GM21529 (cell line): ENCODE measurements around the gene TAF11L14.
"Not testable (repeated sequence)": the region's sequence is repeated elsewhere in the genome, so short reads cannot be mapped to it uniquely, and the experiment has no call there.

ENCODE experiments used
- ATAC-seq: cut with Tn5 transposase; IDR thresholded peaks from one replicate; pipeline ENCODE4 v1.9.1; 2021; ENCODE audit not compliant: unreplicated experiment

Gene TAF11L14

DNA sequence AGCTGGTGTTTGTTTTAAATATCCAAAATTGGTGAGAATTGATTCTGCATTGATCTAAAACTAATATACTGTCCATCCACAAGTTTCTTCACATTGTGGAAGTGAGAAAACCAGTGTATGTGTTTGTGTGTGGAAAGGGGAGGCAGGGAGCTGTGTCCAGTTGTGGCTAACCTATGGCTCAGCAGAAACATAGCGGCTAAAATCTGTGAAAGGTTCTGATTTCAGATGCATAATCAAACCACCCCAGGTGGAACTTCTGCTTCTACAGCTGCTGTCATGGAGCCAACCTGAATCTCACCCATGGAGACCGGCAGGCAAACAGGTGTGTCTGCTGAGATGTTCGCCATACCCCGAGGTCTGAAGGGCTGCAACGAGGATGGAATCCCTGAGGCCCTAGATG is at the start of gene TAF11L14:
Gene TAF11L14, plus strand, starts transcription at position 301 of the 400 bp plus-strand sequence.
- ATAC-seq: no peak

DNA sequence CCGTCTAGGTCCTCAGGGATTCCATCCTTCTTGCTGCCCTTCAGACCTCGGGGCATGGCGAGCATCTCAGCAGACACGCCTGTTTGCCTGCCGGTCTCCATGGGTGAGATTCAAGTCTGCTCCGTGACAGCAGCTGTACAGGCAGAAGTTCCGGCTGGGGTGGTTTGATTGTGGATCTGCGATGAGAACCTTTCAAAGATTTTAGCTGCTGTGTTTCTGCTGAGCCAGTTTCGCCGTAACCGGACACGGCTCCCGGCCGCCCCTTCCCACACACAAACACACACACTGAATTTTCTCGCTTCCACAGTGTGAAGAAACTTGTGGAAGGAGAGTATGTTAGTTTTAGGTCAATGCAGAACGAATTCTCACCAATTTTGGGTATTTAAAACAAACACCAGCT is 48.6 kb upstream of the TAF11L14 start, which contains the start of gene TAF11L7:
Gene TAF11L7, minus strand, starts transcription at position 101 of the 400 bp plus-strand sequence.
- ATAC-seq: not testable (repeated sequence)

DNA sequence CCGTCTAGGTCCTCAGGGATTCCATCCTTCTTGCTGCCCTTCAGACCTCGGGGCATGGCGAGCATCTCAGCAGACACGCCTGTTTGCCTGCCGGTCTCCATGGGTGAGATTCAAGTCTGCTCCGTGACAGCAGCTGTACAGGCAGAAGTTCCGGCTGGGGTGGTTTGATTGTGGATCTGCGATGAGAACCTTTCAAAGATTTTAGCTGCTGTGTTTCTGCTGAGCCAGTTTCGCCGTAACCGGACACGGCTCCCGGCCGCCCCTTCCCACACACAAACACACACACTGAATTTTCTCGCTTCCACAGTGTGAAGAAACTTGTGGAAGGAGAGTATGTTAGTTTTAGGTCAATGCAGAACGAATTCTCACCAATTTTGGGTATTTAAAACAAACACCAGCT is 43.4 kb upstream of the TAF11L14 start, which contains the start of gene TAF11L8:
Gene TAF11L8, minus strand, starts transcription at position 101 of the 400 bp plus-strand sequence.
- not testable (repeated sequence) for ATAC-seq

- not testable (repeated sequence) for ATAC-seq
These were observed 40.0 kb upstream of the TAF11L14 start, which contains the start of gene TAF11L9 for GRCh38 chr5:17594255-17594654. Gene TAF11L9, minus strand, starts transcription at chr5:17594394.

- not testable (repeated sequence) for ATAC-seq
These were observed 36.5 kb upstream of the TAF11L14 start, which contains the start of gene TAF11L10 for GRCh38 chr5:17597728-17598127. Gene TAF11L10, minus strand, starts transcription at chr5:17597828.

GRCh38 chr5:17603880-17604279 is 30.4 kb upstream of the TAF11L14 start, which contains the start of gene TAF11L11:
Gene TAF11L11, plus strand, starts transcription at chr5:17604183.
- ATAC-seq: not testable (repeated sequence)

DNA sequence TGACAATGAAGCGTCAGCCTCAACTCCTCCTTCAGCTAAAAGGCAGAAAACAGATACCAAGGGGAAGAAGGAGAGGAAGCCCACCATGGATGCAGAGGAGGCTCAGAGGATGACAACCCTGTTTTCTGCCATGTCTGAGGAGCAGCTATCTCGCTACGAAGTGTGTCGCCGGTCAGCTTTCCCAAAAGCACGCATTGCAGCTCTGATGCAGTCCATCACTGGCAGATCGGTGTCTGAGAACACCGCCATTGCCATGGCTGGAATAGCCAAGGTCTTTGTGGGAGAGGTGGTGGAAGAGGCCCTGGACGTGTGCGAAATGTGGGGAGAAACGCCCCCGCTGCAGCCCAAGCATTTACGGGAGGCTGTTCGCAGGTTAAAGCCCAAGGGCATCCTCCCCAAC is 29.3 kb upstream of the TAF11L14 start:
- ATAC-seq: no peak

GRCh38 chr5:17607461-17607860 is 26.8 kb upstream of the TAF11L14 start:
- not testable (repeated sequence) for ATAC-seq

- not testable (repeated sequence) for ATAC-seq
These were observed 24.2 kb upstream of the TAF11L14 start, which contains the start of gene TAF11L12 for GRCh38 chr5:17610092-17610491. Gene TAF11L12, plus strand, starts transcription at chr5:17610392.

DNA sequence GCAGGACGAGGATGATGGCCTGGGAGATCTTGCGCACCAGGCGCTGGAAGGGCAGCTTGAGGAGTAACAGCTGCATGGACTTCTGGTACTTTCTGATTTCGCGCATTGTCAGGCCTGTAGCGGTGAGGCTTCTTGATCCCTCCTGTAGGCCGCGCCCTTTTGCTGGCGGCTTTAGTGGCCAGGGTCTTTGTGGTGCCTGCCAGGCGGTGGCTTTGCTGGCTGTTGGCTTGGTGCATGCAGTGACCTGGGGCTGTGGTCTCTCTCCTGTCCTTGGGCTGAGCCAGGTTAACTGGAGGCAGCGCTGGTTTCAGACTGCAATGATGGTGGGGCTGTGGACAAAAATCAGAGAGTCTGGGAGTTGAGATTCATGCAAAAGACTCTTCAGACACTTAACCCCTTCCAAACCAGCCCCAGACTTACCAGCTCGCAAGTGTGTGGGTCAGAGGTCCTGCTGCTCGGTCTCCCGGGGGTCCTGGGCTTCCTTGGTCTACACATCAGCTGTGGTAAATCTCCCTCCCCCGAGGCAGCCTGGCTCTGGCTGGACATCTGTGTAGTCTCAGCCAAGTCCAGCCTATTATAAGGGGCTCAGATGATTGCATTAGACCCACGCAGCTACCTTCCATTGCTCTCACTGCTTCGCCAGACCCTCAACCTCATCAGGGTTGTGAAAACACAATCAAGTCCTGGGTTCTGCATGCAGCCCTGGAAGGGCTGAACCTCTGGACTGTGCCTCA is 19.2 kb upstream of the TAF11L14 start:
- ATAC-seq: no peak

- ATAC-seq: no peak
These were observed 14.9 kb upstream of the TAF11L14 start for GRCh38 chr5:17619354-17619753.

GRCh38 chr5:17620627-17621026 is 13.6 kb upstream of the TAF11L14 start:
- no peak for ATAC-seq

DNA sequence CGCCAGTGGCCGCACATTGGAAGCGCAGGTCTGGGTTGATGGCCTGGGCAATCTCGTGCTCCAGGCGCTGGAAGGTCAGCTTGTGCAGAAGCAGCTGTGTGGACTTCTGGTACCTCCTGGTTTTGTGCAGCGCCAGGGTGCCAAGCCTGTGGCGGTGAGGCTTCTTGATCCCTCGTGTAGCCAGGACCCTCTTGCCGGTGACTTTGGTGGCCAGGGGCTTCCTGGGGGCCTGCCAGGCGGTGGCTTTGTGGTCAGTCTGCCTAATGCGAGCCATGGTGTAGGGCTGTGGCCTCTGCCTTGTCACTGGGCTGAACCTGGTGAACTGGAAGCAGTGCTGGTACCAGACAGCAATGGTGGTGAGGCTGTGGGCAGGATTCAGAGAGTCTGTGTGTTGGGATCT is 8.6 kb upstream of the TAF11L14 start:
- ATAC-seq: no peak

- ATAC-seq: not testable (repeated sequence)
These were observed 2.5 kb upstream of the TAF11L14 start, which contains the start of gene TAF11L13 for GRCh38 chr5:17631788-17632187. Gene TAF11L13, plus strand, starts transcription at chr5:17632088.

- not testable (repeated sequence) for ATAC-seq
These were observed 15.0 kb downstream of the TAF11L14 start for GRCh38 chr5:17649232-17649631.

DNA sequence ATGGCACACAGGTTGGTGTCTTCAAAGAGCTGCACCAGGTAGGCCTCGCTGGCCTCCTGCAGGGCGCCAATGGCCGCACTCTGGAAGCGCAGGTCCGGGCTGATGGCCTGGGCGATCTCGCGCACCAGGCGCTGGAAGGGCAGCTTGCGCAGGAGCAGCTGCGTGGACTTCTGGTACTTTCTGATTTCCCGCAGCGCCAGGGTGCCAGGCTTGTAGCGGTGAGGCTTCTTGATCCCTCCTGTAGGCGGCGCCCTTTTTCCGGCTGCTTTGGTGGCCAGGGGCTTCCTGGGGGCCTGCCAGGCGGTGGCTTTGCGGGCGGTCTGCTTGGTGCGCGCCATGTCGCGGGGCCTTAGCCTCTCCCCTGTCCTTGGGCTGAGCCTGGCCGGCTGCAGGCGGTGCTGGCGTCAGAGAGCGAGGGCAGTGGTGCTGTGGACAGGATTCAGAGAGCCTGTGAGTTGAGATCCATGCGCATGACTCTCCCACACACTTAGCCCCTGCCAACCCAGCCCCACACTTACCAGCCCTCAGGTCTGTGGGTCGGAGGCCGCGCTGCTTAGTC is 21.0 kb downstream of the TAF11L14 start:
- ATAC-seq: not testable (repeated sequence)

- no peak for ATAC-seq
These were observed 21.7 kb downstream of the TAF11L14 start for GRCh38 chr5:17655921-17656320.

GRCh38 chr5:17663182-17663581 is 28.9 kb downstream of the TAF11L14 start:
- ATAC-seq: no peak

DNA sequence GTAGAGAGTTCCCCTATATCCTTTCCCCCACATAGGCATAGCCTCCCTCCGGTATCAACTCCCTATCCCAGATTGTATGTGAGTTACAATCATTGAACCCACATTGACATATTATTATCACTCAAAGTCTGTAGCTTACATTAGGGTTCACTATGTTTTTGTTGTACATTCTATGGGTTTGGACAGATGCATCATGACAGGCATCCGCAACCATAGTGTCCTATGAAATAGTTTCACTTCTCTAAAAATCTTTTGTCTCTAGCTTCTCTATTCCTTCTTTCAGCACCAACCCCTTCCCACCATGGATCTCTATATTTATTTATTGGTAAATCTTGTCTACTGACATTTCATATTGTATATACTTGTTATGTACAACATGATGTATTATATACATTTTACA is 31.6 kb downstream of the TAF11L14 start:
- ATAC-seq: no peak

- no peak for ATAC-seq
These were observed 32.5 kb downstream of the TAF11L14 start for GRCh38 chr5:17666726-17667235.

- no peak for ATAC-seq
These were observed 36.1 kb downstream of the TAF11L14 start for GRCh38 chr5:17670353-17670752.
